Measurements from ENCODE around the gene CPLANE1.
"Not testable (repeated sequence)": the region's sequence is repeated elsewhere in the genome, so short reads cannot be mapped to it uniquely, and the experiment has no call there.

Gene CPLANE1

DNA sequence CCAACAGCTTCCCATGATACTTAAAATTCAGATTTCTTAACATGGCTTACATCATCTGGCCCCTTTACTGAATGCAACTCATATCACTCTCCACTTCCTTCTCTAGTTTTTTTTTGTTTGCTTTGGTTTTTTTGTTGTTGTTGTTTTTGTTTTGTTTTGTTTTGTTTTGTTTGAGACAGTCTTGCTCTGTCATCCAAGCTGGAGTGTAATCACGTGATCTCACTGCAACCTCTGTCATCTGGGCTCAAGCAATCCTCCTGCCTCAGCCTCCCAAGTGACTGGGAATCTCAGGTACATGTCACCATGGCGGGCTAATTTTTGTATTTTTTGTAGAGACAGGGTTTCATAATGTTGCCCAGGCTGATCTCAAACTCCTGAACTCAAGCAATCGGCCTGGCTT is 41.4 kb downstream of the CPLANE1 start:
- peak; percentile 12 for DNase-seq

- DNase-seq, result peak; percentile 50
Measured at GRCh38 chr5:37206736-37207135, 42.4 kb downstream of the CPLANE1 start.

GRCh38 chr5:37198842-37199241 is 50.3 kb downstream of the CPLANE1 start:
- DNase-seq, result no peak

DNA sequence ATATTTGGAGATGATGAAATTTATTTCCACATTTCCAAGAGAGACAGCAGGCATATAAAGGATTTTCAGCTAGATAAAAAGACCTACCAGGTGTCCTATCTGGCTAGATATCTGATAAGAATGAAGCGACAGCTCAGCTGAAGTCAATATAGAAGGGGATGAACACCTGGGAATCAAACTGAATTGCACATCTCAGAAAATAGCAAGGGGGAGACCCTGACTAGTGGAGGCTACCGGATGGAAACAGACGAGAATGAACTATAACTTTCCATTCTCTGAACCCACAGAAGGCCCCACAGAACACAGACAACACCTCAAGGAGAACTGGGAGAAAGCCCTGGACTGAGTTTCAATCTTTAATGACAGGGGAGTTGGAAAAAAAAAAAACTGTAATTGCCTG is 51.1 kb downstream of the CPLANE1 start:
- no peak for DNase-seq

DNA sequence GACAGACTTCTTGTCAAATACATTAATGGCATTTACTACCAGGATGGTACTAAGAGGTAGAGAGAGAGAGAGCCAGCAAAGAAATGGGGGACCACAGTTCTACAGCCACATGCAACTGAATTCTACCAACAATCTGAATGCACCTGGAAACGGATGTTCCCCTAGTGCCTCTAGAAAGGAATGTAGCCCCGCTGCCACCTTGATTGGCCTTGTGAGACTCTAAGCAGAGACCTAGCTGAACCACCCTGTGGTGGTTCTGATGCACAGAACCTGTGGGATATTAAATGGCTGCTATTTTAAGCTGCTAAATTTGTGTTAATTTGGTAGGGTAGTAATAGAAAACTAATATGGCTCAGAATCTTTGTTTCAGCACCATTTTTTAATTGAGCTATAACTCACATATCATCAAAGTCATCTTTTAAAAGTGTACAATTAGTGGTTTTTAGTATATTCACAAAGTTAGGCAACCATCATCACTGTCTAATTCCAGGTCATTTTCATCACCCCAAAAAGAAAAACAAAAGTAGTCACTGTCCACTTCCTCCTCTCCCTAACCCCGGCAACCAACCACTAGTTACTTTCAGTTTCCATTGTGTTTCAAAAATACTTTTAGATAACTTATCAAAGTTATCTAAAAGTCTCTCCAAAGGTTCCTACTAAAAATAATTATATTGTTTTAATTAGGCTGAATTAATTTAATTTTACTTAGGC is 51.7 kb downstream of the CPLANE1 start:
- peak; percentile 53 for DNase-seq

DNA sequence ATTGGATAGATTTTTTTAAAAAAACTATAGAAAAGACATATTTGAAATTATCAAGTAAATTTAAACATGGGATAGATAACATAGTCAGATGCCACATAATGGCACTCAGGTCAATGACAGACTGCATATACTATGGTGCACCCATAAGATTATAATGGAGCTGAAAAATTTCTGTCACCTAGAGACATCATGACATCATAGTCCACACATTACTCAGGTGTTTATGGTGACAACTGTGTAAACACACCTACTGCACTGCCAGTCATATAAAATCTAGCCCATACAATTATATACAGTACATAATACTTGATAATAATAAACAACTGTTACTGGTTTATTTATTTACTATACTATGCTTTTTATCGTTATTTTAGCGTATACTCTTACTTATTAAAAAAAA is 58.6 kb downstream of the CPLANE1 start:
- DNase-seq, result no peak

DNA sequence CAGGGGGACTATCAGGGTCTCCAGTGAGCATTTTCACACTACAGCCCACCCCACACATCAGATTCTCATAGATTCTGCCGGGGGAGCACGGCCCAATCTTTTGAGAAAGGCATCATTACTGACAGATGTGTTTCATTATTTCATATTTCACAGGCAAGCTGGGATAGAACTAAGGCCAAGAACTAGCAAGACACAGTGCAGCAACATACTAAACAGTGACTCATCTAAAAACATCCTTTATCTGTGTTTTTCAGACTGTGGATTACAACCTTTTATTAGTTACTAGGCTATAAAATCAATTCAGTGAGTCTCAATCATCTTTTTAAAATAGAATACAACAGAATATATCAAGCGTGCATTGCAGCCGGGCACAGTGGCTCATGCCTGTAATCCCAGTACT is 59.8 kb downstream of the CPLANE1 start:
- no peak for DNase-seq

DNA sequence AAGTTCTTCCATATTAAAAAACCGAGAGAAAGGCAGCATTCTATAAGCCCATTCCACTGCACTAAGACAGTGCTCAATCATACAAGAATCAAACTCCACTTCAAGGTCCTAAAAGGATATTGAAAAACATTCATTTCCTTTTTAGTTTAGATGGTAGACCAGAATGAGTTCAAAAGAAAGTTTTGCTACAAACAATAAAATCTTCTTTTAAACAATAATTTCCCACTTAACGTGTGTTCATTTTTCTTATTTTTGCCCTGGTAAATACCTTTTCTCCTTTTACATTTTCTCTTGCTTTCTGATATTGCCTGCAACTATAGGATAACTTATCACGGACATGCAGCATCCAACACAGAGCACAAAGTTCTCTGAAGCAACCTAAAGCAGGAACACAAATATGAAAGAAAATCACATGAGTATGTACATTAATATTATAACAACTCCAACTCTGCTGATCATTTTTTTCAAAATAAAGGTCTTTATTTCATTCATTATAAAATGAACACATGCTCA is 61.7 kb downstream of the CPLANE1 start:
- no peak for DNase-seq

GRCh38 chr5:37184748-37185364 is 64.3 kb downstream of the CPLANE1 start:
- no peak for DNase-seq

DNA sequence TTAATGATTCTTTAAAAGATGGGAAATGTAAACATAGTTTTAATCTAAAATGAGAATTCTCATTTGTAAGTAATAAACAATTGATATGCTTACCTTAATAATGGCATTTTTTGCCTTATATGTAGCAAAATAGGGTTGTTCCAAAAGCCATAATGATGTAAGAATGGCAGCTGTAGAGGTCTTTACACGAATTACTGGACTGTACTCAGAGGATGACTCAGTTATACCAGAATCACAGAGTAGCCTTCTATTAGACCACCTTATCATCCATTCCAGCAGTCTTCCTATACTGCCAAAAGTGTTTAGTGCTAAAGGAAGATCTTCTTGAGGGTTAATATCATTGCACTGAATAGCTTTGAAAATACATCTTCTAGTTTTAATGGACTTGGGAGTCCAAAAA is 66.5 kb downstream of the CPLANE1 start:
- DNase-seq, result no peak

- DNase-seq, result no peak
Measured at GRCh38 chr5:37174928-37175327, 74.2 kb downstream of the CPLANE1 start.

DNA sequence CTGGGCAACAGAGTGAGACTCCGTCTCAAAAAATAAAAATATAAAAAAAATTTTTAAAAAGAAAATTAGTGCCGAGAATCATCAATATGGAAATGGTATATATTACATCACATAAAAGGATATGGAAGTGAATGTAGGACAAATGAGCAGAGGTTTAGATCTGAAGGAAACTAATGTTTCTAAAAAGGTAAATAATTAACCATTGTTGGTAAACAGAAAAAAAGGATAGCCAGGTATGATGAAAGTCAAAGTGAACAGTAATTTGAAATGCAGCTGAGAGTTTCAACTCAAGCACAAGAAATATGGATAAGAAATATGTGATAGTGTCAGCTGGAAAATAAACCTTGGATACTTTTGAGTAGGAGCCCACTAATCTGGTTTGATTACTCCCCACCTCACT is 76.2 kb downstream of the CPLANE1 start:
- DNase-seq, result no peak

DNA sequence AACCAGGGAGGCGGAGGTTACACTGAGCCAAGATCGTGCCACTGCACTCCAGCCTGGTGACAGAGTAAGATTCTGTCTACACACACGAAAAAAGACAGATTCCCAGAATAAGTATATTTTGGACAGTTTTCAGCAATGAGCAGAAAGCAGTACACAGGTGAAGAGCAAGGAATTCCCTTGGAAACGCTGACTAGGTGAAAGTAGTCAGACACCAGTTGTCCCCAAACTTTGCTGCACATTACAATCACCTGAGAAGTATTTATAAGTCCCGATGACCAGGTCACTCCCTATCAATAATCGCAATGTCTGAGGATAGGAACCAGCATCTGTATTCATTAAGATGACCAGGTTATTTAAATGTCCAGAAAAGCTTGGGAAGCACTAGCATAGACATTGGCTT is 78.3 kb downstream of the CPLANE1 start:
- no peak for DNase-seq

DNA sequence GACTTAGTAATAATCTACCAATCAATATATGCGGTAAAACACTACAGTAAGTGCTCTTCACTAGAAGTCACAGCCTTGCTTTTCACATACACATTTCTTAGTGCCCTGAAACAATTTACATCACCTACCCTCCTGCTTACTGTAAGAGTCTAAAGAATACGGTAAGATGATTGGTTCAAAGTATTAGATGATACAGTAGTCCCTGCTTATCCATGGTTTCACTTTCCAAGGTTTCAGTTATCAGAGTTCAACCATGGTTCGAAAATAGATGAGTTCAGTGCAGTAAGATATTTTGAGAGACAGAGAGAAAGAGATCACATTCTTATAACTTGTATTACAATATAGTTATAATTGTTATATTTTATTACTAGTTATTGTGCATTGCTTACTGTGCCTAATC is 83.0 kb downstream of the CPLANE1 start:
- no peak for DNase-seq

DNA sequence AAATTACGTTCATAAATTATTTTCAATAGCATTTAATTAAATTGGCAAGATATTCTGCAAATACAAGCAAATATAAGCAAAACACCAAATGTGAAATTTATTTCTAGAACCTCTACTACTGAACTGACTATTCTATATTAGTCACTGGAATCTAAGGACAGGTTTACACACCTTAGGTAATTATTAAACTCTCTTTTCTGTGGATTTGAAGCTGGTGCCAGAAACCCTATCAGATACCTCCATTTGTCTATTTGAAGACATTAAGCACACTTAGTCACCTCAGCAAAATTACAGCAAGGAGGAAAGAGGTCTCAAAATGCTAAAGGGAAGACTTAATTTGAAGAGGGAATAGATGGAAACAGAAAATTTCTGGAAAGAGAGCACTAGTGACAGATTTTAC is 83.4 kb downstream of the CPLANE1 start:
- no peak for DNase-seq

DNA sequence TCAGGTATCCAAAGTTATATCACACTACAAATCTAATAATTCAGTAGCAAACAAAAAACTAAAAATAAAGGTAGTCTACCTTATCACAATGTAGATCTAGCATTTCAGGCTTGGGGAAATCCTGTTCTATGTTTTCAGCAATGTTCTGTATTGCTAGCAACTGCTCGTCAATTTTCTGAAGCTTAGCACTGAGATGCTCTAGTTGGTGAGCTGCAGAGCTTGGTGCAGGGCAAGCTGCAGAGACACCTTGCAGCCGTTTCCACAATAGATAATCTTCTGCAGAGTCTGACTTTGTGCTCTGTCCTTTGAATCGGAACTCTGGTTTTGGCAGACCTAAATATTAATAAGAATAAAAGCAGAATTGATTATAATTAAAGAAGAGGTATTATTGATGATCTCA is 95.5 kb downstream of the CPLANE1 start:
- DNase-seq, result no peak

DNA sequence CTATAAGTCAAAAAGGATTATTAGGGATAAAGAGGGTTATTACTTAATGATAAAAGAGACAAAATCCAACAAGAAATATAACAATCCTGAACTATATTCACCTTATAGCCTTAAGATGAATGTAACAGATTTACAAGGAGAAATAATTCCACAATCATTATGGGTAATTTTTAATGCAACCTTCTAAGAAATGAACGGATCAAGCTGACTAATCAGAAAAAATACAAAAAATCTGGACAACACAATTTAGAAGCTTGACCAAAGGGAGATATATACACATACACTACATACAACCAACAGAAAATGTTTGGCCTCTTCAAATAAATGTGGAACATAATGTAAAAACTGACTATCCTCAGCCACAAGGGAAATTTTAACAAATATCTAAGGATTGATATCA is 102.3 kb downstream of the CPLANE1 start:
- DNase-seq, result no peak

DNA sequence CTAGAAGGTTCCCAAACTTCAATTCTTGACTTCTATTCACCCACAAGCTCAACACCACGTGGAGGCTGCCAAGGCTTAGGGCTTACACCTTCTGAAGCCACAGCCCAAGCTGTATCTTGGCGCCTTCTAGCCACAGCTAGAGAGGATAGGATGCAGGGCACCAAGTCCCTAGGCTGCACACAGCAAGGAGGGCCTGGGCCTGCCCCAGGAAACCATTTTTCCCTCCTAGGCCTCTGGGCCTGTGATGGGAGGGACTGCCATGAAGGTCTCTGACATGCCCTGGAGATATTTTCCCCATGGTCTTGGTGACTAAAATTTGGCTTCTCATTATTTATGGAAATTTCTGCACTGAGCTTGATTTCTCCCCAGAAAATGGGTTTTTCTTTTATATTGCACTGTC is 112.5 kb downstream of the CPLANE1 start:
- no peak for DNase-seq

GRCh38 chr5:37135312-37135711 is 113.9 kb downstream of the CPLANE1 start:
- not testable (repeated sequence) for DNase-seq

- DNase-seq, result no peak
Measured at GRCh38 chr5:37133939-37134338, 115.2 kb downstream of the CPLANE1 start.

DNA sequence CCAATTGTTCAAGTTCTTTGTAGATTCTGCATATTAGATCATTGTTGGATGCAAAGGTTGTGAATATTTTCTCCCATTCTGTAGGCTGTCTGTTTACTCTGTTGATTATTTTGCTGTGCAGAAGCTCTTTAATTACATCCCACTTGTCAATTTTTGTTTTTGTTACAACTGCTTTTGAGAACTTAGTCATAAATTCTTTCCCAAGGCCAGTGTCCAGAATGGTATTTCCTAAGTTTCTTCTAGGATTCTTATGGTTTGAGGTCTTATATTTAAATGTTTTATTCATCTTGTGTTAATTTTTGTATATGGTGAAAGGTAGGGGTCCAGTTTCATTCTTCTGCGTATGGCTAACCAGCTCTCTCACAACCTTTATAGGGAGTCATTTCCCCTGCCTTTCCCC is 116.5 kb downstream of the CPLANE1 start:
- no peak for DNase-seq

- DNase-seq, result peak; percentile 89
Measured at GRCh38 chr5:37121465-37121864, 127.7 kb downstream of the CPLANE1 start.

DNA sequence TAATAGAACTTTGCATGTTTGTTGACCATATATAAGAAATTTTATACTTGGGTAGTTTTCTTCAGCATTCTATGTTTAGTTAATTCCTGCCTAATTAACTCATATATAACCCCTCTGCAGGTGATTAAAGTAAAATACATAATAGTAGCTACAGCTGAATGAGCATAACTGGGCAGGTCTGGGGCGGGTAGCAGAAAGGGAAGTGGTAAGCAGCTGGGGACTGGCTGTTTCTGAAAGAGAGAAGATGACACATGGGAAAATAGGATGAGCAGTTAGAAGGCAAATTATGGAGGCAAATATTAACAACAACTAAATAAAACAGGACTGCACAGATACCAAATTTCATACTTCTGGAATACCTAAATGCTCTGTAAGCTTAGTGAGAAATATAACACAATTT is 128.1 kb downstream of the CPLANE1 start:
- peak; percentile 74 for DNase-seq

GRCh38 chr5:37120270-37120669 is 128.9 kb downstream of the CPLANE1 start:
- no peak for DNase-seq

DNA sequence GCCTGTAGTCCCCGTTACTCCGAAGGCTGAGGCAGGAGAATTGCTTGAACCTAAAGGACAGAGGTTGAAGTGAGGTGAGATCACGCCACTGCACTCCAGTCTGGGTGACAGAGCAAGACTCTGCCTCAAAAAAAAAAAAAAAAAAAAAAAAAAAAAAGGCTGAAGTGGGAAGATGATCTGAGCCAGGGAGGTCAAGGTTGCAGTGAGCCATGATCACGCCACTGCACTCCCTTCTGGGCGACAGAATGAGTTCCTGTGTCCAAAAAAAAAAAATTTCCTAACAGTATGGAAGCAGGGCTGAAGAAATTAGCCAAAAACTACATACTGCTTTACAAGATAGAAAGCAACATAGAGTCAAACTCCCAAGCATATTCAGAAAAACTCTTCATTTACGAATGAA is 132.8 kb downstream of the CPLANE1 start:
- DNase-seq, result no peak
